Activated B cell treated with CpG ODN at 0.5 μM for 24 hours (primary cell): ENCODE measurements around the gene FANCC. TPM values are rescaled to one million over a fixed set of nuclear protein-coding genes. Genes with fewer than 3 reads are reported as not detected.

Source experiments
- ATAC-seq: fragments of 200-7000 bp; cut with Tn5 transposase; one replicate; pipeline ENCODE4 v1.10.0; 2021; ENCODE audit warnings: low read depth, mild to moderate bottlenecking, moderate library complexity
- CTCF ChIA-PET: fragments of 350-600 bp; sonication (Branson Sonifier 250); formaldehyde crosslinking; loops from one replicate; lab custom pipeline; 2021; ENCODE audit warnings: antibody characterized with exemption; lab: Charles Lee
- POLR2A ChIA-PET: fragments of 350-600 bp; sonication (Branson Sonifier 250); formaldehyde crosslinking; loops from one replicate; lab custom pipeline; 2021; ENCODE audit warnings: antibody characterized with exemption; lab: Charles Lee
- DNase-seq: peaks from one replicate; pipeline ENCODE4 v3.0.0; 2022
- H3K27ac Mint-ChIP-seq: one replicate; pipeline ENCODE4 v1.8.0; 2020; ENCODE audit warnings: mixed read lengths
- H3K27me3 Mint-ChIP-seq: one replicate; pipeline ENCODE4 v1.8.0; 2021; ENCODE audit warnings: mixed read lengths
- H3K36me3 Mint-ChIP-seq: one replicate; pipeline ENCODE4 v1.8.0; 2021; ENCODE audit warnings: low read depth, mixed read lengths
- H3K4me1 Mint-ChIP-seq: one replicate; pipeline ENCODE4 v1.8.0; 2021; ENCODE audit warnings: mixed read lengths
- H3K4me3 Mint-ChIP-seq: one replicate; pipeline ENCODE4 v1.8.0; 2020; ENCODE audit warnings: mild to moderate bottlenecking, mixed read lengths
- H3K9me3 Mint-ChIP-seq: one replicate; pipeline ENCODE4 v1.8.0; 2020; ENCODE audit warnings: mixed read lengths
- intact Hi-C: fragments of 100-400 bp; cut with micrococcal nuclease; formaldehyde crosslinking; loops from one replicate; pipeline ENCODE4 v1.15.1; 2024
- total RNA-seq: library from RNA; stranded (reverse); gene quantifications from 2 replicates; pipeline ENCODE4 v1.2.3, GENCODE V29; 2022
- TF ChIP-seq, protein P1 (sequence below): fragments of 200-600 bp; IDR thresholded peaks from one replicate; pipeline ENCODE4 v1.8.0; 2022; ENCODE audit warnings: antibody characterized with exemption, mild to moderate bottlenecking

Gene FANCC
- total RNA-seq, 1 donor from 2014 or later = 11.4 TPM

DNA sequence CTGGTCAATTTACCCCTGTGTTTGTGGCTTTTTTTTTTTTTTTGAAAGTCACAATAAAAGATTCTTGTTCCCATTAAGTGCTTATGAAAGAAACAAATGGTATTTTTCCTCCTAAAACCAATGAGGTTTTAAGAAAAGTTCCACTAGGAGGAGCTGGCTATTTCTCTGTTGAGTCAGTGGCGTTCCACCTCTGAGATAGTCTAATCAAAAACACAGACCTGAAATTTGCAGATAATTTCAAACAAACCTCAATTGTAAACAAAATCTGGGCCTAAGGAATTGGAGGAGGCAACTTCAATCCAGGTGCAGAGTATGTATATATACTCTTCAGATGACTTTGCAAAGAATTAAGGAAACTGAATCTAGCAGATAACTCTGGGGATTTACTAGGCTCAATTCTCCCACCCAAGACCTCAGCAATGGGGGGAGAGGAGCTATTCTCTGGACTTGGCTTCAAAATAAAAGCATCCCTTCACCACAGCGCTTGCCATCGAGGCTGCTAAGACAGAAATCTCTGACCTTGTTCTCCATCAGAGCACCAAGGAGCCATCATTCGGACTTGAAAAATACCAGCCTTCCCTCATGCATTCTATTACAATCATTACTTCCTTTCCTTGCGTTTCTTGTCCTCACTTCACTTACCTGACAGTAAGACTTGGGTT is 52.4 kb downstream of the FANCC start:
- Mint-ChIP-seq H3K27me3 (no peaks in the 10 kb centered on the region), H3K36me3 (no peaks in the 10 kb centered on the region), H3K9me3 (no peaks in the 10 kb centered on the region), H3K4me1 (peaks cover 21% of the 10 kb centered on the region), H3K4me3 (no peak overlapping the region), H3K27ac (no peak overlapping the region)
- no peak for ATAC-seq
- no peak for DNase-seq
- intact Hi-C loops = no loop called here
- ChIA-PET CTCF (no interaction called here), POLR2A (no interaction called here)
- TF ChIP-seq, protein P1, sequence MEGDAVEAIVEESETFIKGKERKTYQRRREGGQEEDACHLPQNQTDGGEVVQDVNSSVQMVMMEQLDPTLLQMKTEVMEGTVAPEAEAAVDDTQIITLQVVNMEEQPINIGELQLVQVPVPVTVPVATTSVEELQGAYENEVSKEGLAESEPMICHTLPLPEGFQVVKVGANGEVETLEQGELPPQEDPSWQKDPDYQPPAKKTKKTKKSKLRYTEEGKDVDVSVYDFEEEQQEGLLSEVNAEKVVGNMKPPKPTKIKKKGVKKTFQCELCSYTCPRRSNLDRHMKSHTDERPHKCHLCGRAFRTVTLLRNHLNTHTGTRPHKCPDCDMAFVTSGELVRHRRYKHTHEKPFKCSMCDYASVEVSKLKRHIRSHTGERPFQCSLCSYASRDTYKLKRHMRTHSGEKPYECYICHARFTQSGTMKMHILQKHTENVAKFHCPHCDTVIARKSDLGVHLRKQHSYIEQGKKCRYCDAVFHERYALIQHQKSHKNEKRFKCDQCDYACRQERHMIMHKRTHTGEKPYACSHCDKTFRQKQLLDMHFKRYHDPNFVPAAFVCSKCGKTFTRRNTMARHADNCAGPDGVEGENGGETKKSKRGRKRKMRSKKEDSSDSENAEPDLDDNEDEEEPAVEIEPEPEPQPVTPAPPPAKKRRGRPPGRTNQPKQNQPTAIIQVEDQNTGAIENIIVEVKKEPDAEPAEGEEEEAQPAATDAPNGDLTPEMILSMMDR = no peak

DNA sequence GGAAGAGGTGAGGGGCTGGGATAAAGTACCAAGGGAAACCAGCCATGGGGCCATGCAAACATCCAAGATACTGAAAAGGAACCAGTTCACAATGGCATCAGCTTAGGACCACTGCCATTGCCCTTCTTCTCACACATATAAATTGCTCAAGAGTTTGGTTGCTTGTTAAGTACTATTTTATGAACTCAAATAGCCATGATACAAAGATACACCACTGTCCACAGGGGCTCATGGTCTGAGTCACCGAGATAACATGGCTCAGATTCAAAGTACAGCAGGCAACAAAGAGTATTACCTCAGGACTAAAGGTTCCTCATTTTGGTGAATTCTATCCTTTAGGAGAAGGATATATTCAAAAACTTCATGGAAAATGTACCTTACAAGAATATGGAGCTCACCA is 55.6 kb downstream of the FANCC start:
- Mint-ChIP-seq H3K27me3 (no peaks in the 10 kb centered on the region), H3K4me1 (peaks cover 16% of the 10 kb centered on the region), H3K4me3 (no peak overlapping the region), H3K27ac (no peak overlapping the region), H3K36me3 (no peaks in the 10 kb centered on the region), H3K9me3 (no peaks in the 10 kb centered on the region)
- ATAC-seq (no peak), DNase-seq (no peak)
- POLR2A ChIA-PET = no interaction called here
- TF ChIP-seq, protein P1 = no peak
- CTCF ChIA-PET = no interaction called here
- intact Hi-C loops = no loop called here

DNA sequence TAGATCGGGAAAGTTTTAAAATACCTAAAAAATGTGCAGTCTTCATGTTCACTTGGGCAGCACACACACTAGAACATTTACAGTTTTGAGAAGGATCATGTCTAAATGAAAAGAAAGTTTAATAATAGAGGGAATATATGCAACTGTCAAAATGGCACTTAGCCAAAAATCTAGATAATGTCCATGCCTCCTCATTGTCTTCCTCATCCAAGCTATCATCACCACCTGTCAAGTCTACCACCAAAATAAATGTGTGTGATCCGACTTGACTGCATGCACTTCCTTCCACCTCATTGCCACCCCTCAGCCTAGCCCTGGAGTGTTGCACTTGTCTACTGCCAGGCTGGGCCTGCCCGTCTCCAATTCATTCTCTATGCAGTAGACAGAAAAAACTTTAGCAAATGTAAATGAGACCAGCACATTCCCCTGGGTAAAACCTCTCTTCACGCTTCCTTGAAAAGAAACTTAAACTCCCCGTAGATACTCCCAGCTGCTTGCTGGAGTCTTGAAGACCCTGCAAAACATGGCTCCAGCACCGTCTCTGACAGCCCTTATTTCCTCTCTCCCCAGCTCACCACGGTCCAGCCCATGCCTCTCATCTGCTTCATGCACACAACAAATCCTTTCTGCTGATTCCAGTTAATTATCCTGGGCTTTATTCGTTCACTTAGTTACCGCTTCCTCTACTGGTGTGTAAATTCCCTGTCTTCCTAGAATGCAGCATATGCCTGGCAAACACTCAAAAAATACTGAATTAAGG is 66.9 kb downstream of the FANCC start:
- Mint-ChIP-seq H3K9me3 (peaks cover under 1% of the 10 kb centered on the region), H3K36me3 (peaks cover 16% of the 10 kb centered on the region), H3K4me3 (no peak overlapping the region), H3K27me3 (no peaks in the 10 kb centered on the region), H3K27ac (no peak overlapping the region), H3K4me1 (peaks cover 6% of the 10 kb centered on the region)
- ChIA-PET CTCF (no interaction called here), POLR2A (no interaction called here)
- intact Hi-C loops = no loop called here
- TF ChIP-seq, protein P1 = no peak
- ATAC-seq (no peak), DNase-seq (no peak)

DNA sequence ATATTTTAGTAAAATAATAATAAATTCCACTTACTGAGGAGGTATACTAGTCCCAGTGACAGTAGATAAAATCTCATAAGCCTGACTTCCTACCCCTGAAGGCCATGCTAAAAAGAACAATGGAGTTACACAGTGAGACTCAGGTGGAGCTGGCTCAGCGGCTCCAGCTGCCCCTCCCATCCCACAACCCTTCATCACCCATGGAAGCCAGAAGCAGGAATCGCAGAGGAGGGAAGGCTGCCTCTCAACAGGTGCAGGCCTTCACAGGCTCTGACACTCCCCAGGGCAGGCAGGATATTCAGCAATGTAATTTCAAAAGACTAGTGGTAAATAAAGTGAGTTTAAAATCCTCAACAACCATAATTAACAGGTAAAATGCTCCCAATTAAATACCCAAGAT is 67.5 kb downstream of the FANCC start:
- ATAC-seq (no peak), DNase-seq (no peak)
- Mint-ChIP-seq H3K36me3 (peaks cover 16% of the 10 kb centered on the region), H3K27me3 (no peaks in the 10 kb centered on the region), H3K27ac (no peak overlapping the region), H3K9me3 (no peaks in the 10 kb centered on the region), H3K4me3 (no peak overlapping the region), H3K4me1 (peaks cover 6% of the 10 kb centered on the region)
- POLR2A ChIA-PET = no interaction called here
- intact Hi-C loops = no loop called here
- TF ChIP-seq, protein P1 = no peak
- CTCF ChIA-PET = no interaction called here

DNA sequence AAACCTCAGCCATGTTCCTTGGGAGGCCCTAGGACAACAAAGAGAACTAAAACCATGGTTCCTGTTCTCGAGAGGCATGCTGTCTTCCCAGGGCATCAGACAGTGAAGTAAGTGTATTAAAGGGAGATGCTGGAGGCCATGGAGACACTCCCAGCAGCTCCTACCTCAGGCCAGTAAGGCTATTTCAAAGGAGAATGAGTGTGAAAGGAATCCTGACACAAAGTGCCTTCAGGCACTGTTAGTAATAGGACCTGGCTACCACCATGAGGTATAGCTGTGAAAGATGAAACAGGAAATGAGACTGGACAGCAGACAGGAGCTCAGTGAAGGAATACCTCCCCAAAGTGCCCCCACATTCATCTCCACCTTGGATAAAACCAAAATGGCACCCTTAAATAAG is 71.0 kb downstream of the FANCC start:
- no peak overlapping the region for H3K27ac Mint-ChIP-seq
- CTCF ChIA-PET = no interaction called here
- TF ChIP-seq, protein P1 = no peak
- intact Hi-C loops = no loop called here
- no peak for ATAC-seq
- POLR2A ChIA-PET = no interaction called here
- DNase-seq = no peak
- H3K27me3 Mint-ChIP-seq = no peaks in the 10 kb centered on the region
- no peaks in the 10 kb centered on the region for H3K9me3 Mint-ChIP-seq
- peaks cover 6% of the 10 kb centered on the region for H3K4me1 Mint-ChIP-seq
- peaks cover 16% of the 10 kb centered on the region for H3K36me3 Mint-ChIP-seq
- no peak overlapping the region for H3K4me3 Mint-ChIP-seq
